ENCODE measurements around the gene HDAC4.
A peak's percentile ranks its signal among the peaks of the same experiment; 100 is the strongest.

The HDAC4 gene

GRCh38 chr2:239395524-239395923 is 5.3 kb downstream of the HDAC4 start:
- peak; percentile 12 for DNase-seq

- no peak for DNase-seq
Measured at GRCh38 chr2:239394978-239395377, 5.8 kb downstream of the HDAC4 start.

- DNase-seq, result peak; percentile 22
Measured at GRCh38 chr2:239394346-239394945, 6.4 kb downstream of the HDAC4 start.

GRCh38 chr2:239393941-239394340 is 6.9 kb downstream of the HDAC4 start:
- DNase-seq, result peak; percentile 7

GRCh38 chr2:239393388-239393940 is 7.4 kb downstream of the HDAC4 start:
- DNase-seq, result peak; percentile 22

- peak; percentile 37 for DNase-seq
Measured at GRCh38 chr2:239392688-239393387, 8.0 kb downstream of the HDAC4 start.

GRCh38 chr2:239392072-239392357 is 8.8 kb downstream of the HDAC4 start:
- no peak for DNase-seq

GRCh38 chr2:239391286-239392071 is 9.3 kb downstream of the HDAC4 start:
- no peak for DNase-seq

GRCh38 chr2:239390546-239391285 is 10.1 kb downstream of the HDAC4 start:
- no peak for DNase-seq

- DNase-seq, result no peak
Measured at GRCh38 chr2:239389414-239390329, 11.1 kb downstream of the HDAC4 start.

GRCh38 chr2:239388236-239389151 is 12.3 kb downstream of the HDAC4 start:
- DNase-seq, result no peak

- DNase-seq, result no peak
Measured at GRCh38 chr2:239387811-239388210, 13.0 kb downstream of the HDAC4 start.

- no peak for DNase-seq
Measured at GRCh38 chr2:239386872-239387445, 13.9 kb downstream of the HDAC4 start.

GRCh38 chr2:239386001-239386670 is 14.7 kb downstream of the HDAC4 start:
- DNase-seq, result peak; percentile 53

- no peak for DNase-seq
Measured at GRCh38 chr2:239385096-239386000, 15.5 kb downstream of the HDAC4 start.

GRCh38 chr2:239383759-239384156 is 17.1 kb downstream of the HDAC4 start:
- no peak for DNase-seq

GRCh38 chr2:239383036-239383758 is 17.6 kb downstream of the HDAC4 start:
- no peak for DNase-seq

- no peak for DNase-seq
Measured at GRCh38 chr2:239382384-239382880, 18.4 kb downstream of the HDAC4 start.
